Measurements from ENCODE around the gene SLC12A7. TPM values are rescaled to one million over a fixed set of nuclear protein-coding genes. Genes with fewer than 3 reads are reported as not detected.

SLC12A7 gene
- total RNA-seq, 1 donor from 2014 or later, result 147 TPM

- no peak overlapping the region for H3K4me3 Mint-ChIP-seq (ENCODE audit: unreplicated experiment)
- H3K9me3 Mint-ChIP-seq (ENCODE audit: unreplicated experiment), result peaks cover 11% of the 10 kb centered on the region
- peaks cover 13% of the 10 kb centered on the region for H3K4me1 Mint-ChIP-seq (ENCODE audit: low read depth, unreplicated experiment)
- DNase-seq, result no peak
- H3K36me3 Mint-ChIP-seq (ENCODE audit: unreplicated experiment), result no peaks in the 10 kb centered on the region
- TF ChIP-seq CTCF (IDR thresholded peaks at IDR 0.05; ENCODE audit: partially characterized antibody, unreplicated experiment), result no peak
- peaks cover 2% of the 10 kb centered on the region for H3K27me3 Mint-ChIP-seq (ENCODE audit: unreplicated experiment)
- H3K27ac Mint-ChIP-seq (ENCODE audit: unreplicated experiment), result no peak overlapping the region
Observed at GRCh38 chr5:1091632-1092031, 20.2 kb downstream of the SLC12A7 start.

- H3K4me3 Mint-ChIP-seq (ENCODE audit: unreplicated experiment), result no peak overlapping the region
- no peak for DNase-seq
- H3K36me3 Mint-ChIP-seq (ENCODE audit: unreplicated experiment), result no peaks in the 10 kb centered on the region
- H3K9me3 Mint-ChIP-seq (ENCODE audit: unreplicated experiment), result peaks cover 8% of the 10 kb centered on the region
- peaks cover 13% of the 10 kb centered on the region for H3K4me1 Mint-ChIP-seq (ENCODE audit: low read depth, unreplicated experiment)
- no peak overlapping the region for H3K27ac Mint-ChIP-seq (ENCODE audit: unreplicated experiment)
- H3K27me3 Mint-ChIP-seq (ENCODE audit: unreplicated experiment), result peaks cover 2% of the 10 kb centered on the region
- TF ChIP-seq CTCF (IDR thresholded peaks at IDR 0.05; ENCODE audit: partially characterized antibody, unreplicated experiment), result no peak
Observed at GRCh38 chr5:1090538-1090937, 21.3 kb downstream of the SLC12A7 start.

GRCh38 chr5:1089621-1090040 lies 22.2 kb downstream of the SLC12A7 start:
- no peak overlapping the region for H3K4me3 Mint-ChIP-seq (ENCODE audit: unreplicated experiment)
- H3K9me3 Mint-ChIP-seq (ENCODE audit: unreplicated experiment), result peaks cover 9% of the 10 kb centered on the region
- TF ChIP-seq CTCF (IDR thresholded peaks at IDR 0.05; ENCODE audit: partially characterized antibody, unreplicated experiment), result no peak
- no peak for DNase-seq
- H3K27me3 Mint-ChIP-seq (ENCODE audit: unreplicated experiment), result peaks cover under 1% of the 10 kb centered on the region
- H3K4me1 Mint-ChIP-seq (ENCODE audit: low read depth, unreplicated experiment), result peaks cover 12% of the 10 kb centered on the region
- H3K36me3 Mint-ChIP-seq (ENCODE audit: unreplicated experiment), result no peaks in the 10 kb centered on the region
- no peak overlapping the region for H3K27ac Mint-ChIP-seq (ENCODE audit: unreplicated experiment)

- no peak overlapping the region for H3K27ac Mint-ChIP-seq (ENCODE audit: unreplicated experiment)
- no peaks in the 10 kb centered on the region for H3K36me3 Mint-ChIP-seq (ENCODE audit: unreplicated experiment)
- no peak for TF ChIP-seq CTCF (IDR thresholded peaks at IDR 0.05; ENCODE audit: partially characterized antibody, unreplicated experiment)
- no peak overlapping the region for H3K4me3 Mint-ChIP-seq (ENCODE audit: unreplicated experiment)
- H3K9me3 Mint-ChIP-seq (ENCODE audit: unreplicated experiment), result peaks cover 5% of the 10 kb centered on the region
- H3K4me1 Mint-ChIP-seq (ENCODE audit: low read depth, unreplicated experiment), result peaks cover 7% of the 10 kb centered on the region
- no peaks in the 10 kb centered on the region for H3K27me3 Mint-ChIP-seq (ENCODE audit: unreplicated experiment)
- no peak for DNase-seq
Observed at GRCh38 chr5:1089146-1089545, 22.7 kb downstream of the SLC12A7 start.

GRCh38 chr5:1088726-1089125 lies 23.1 kb downstream of the SLC12A7 start:
- H3K4me3 Mint-ChIP-seq (ENCODE audit: unreplicated experiment), result no peak overlapping the region
- no peaks in the 10 kb centered on the region for H3K27me3 Mint-ChIP-seq (ENCODE audit: unreplicated experiment)
- TF ChIP-seq CTCF (IDR thresholded peaks at IDR 0.05; ENCODE audit: partially characterized antibody, unreplicated experiment), result no peak
- DNase-seq, result no peak
- no peak overlapping the region for H3K27ac Mint-ChIP-seq (ENCODE audit: unreplicated experiment)
- peaks cover 5% of the 10 kb centered on the region for H3K4me1 Mint-ChIP-seq (ENCODE audit: low read depth, unreplicated experiment)
- no peaks in the 10 kb centered on the region for H3K36me3 Mint-ChIP-seq (ENCODE audit: unreplicated experiment)
- peaks cover 4% of the 10 kb centered on the region for H3K9me3 Mint-ChIP-seq (ENCODE audit: unreplicated experiment)
